HCT116 (cell line): ENCODE data around the gene FCRL2. TPM values are rescaled to one million over a fixed set of nuclear protein-coding genes. Genes with fewer than 3 reads are reported as not detected.

Experiments used
- ATAC-seq: fragments of 200-7000 bp; cut with Tn5 transposase; 2 replicates; pipeline ENCODE4 v1.9.1; 2020; ENCODE audit warnings: mild to moderate bottlenecking, moderate library complexity
- BruUV-seq: library from RNA; stranded (reverse); fragments of 400-500 nt; replicated peaks from 2 replicates; lab custom pipeline; 2021; lab: Mats Ljungman, UMichigan
- CTCF ChIA-PET: fragments of 300-600 bp; sonication (Branson Sonifier 250); formaldehyde crosslinking; loops from one replicate; lab custom pipeline; 2021; ENCODE audit warnings: antibody characterized with exemption; lab: Charles Lee
- POLR2A ChIA-PET: fragments of 300-600, 350-600 bp; sonication (Branson Sonifier 250); formaldehyde crosslinking; loops from one replicate; lab custom pipeline; 2021; ENCODE audit warnings: antibody characterized with exemption; lab: Charles Lee
- RAD21 ChIA-PET, 2 experiments: fragments of 300-600 bp; sonication (Branson Sonifier 250); formaldehyde crosslinking; loops; one replicate each; lab custom pipeline; 2023; ENCODE audit warnings: low total read pairs in 2 of 2; ENCODE audit not compliant: uncharacterized antibody in 2 of 2, unreplicated experiment in 2 of 2, low non-redundant PET in 1 of 2; lab: Charles Lee
- DNase-seq: peaks from one replicate; pipeline ENCODE4 v3.0.0-alpha.2; 2010; ENCODE audit warnings: low read depth, low spot score
- H2AFZ ChIP-seq: fragments of 200-600 bp; shearing (Covaris generic), sonication (generic); 2 replicates; pipeline ENCODE4 v1.6.1; 2017; ENCODE audit warnings: low read depth, mixed run types, mixed read lengths, antibody characterized with exemption, low read length; ENCODE audit not compliant: poor library complexity, severe bottlenecking
- H3K27ac ChIP-seq: 2 replicates; pipeline ENCODE4 v1.5.1; 2012; ENCODE audit warnings: low read depth, low read length
- H3K27me3 ChIP-seq: fragments of 200-600 bp; sonication (generic); 2 replicates; pipeline ENCODE4 v1.6.1; 2016; ENCODE audit warnings: mixed run types, low read length, mixed read lengths; ENCODE audit not compliant: insufficient read depth
- H3K36me3 ChIP-seq, 2 experiments: fragments of 200-500 bp in 1 of 2; fragments of 200-600 bp in 1 of 2; sonication (Bioruptor generic) in 1 of 2; sonication (generic) in 1 of 2; 2 replicates each; pipeline versions ENCODE4 v1.5.1 to v1.6.1; 2014 to 2016; ENCODE audit warnings: low read length in 2 of 2, inconsistent platforms in 1 of 2, mixed read lengths in 1 of 2, mixed run types in 1 of 2; ENCODE audit not compliant: insufficient read depth in 2 of 2, control insufficient read depth in 1 of 2
- H3K4me1 ChIP-seq, 2 experiments: fragments of 200-600 bp in 1 of 2; sonication (generic) in 1 of 2; 2 replicates each; pipeline versions ENCODE4 v1.5.1 to v1.6.1; 2012 to 2017; ENCODE audit warnings: low read length in 2 of 2, inconsistent platforms in 1 of 2, mild to moderate bottlenecking in 1 of 2, mixed read lengths in 1 of 2, mixed run types in 1 of 2, moderate library complexity in 1 of 2; ENCODE audit not compliant: insufficient read depth in 2 of 2, control insufficient read depth in 1 of 2
- H3K4me2 ChIP-seq: fragments of 200-600 bp; sonication (generic); 2 replicates; pipeline ENCODE4 v1.6.1; 2017; ENCODE audit warnings: mixed run types, low read length, mixed read lengths
- H3K4me3 ChIP-seq, 2 experiments: fragments of 200-600 bp in 1 of 2; sonication (generic) in 1 of 2; replicated peaks in 1 of 2; 2 replicates each; pipeline ENCODE4 v1.5.1; 2011 to 2016; ENCODE audit warnings: low read length in 2 of 2, control low read depth in 1 of 2, low read depth in 1 of 2, mild to moderate bottlenecking in 1 of 2, mixed read lengths in 1 of 2, mixed run types in 1 of 2
- H3K79me2 ChIP-seq: fragments of 200-600 bp; sonication (generic); 2 replicates; pipeline ENCODE4 v1.6.1; 2017; ENCODE audit warnings: mild to moderate bottlenecking, mixed run types, low read length, moderate library complexity, mixed read lengths; ENCODE audit not compliant: insufficient read depth
- H3K9ac ChIP-seq: fragments of 200-600 bp; sonication (generic); 2 replicates; pipeline ENCODE4 v1.6.1; 2016; ENCODE audit warnings: low read length, mixed read lengths
- H3K9me2 ChIP-seq: fragments of 200-600 bp; sonication (generic), shearing (Covaris generic); 2 replicates; pipeline ENCODE4 v1.6.1; 2017; ENCODE audit warnings: mixed run types, mild to moderate bottlenecking, moderate library complexity; ENCODE audit not compliant: insufficient read depth
- H3K9me3 ChIP-seq, 2 experiments: fragments of 200-500 bp in 1 of 2; fragments of 200-600 bp in 1 of 2; sonication (Bioruptor generic) in 1 of 2; sonication (generic) in 1 of 2; 2 replicates each; pipeline ENCODE4 v1.6.1; 2014 to 2017; ENCODE audit warnings: low read length in 2 of 2, mixed read lengths in 2 of 2, inconsistent platforms in 1 of 2, low read depth in 1 of 2, mild to moderate bottlenecking in 1 of 2, mixed run types in 1 of 2, moderate library complexity in 1 of 2; ENCODE audit not compliant: control insufficient read depth in 1 of 2, insufficient read depth in 1 of 2
- H4K20me1 ChIP-seq: fragments of 200-600 bp; sonication (generic), shearing (Covaris generic); 2 replicates; pipeline ENCODE4 v1.6.1; 2017; ENCODE audit warnings: mixed run types, mild to moderate bottlenecking, moderate library complexity; ENCODE audit not compliant: insufficient read depth
- CBX3 ChIP-seq: IDR thresholded peaks from 2 replicates; pipeline ENCODE4 v1.6.1; 2012; ENCODE audit warnings: low read depth
- CEBPB ChIP-seq: IDR thresholded peaks from 2 replicates; pipeline ENCODE4 v1.6.1; 2012; ENCODE audit warnings: low read depth
- EGR1 ChIP-seq: IDR thresholded peaks from 2 replicates; pipeline ENCODE4 v1.6.1; 2012; ENCODE audit warnings: low read depth
- FOSL1 ChIP-seq: IDR thresholded peaks from 2 replicates; pipeline ENCODE4 v1.6.1; 2012; ENCODE audit warnings: low read depth
- JUND ChIP-seq: IDR thresholded peaks from 2 replicates; pipeline ENCODE4 v1.6.1; 2012
- POLR2A ChIP-seq: IDR thresholded peaks from 2 replicates; pipeline ENCODE4 v1.7.0; 2011; ENCODE audit warnings: borderline replicate concordance; ENCODE audit not compliant: insufficient read depth, insufficient read length; ENCODE audit errors: extremely low read depth
- POLR2AphosphoS5 ChIP-seq: IDR thresholded peaks from 2 replicates; pipeline ENCODE4 v1.6.1; 2011; ENCODE audit warnings: mild to moderate bottlenecking, low read depth, low read length, moderate library complexity
- RAD21 ChIP-seq: IDR thresholded peaks from 2 replicates; pipeline ENCODE4 v1.6.1; 2012; ENCODE audit warnings: low read depth, mild to moderate bottlenecking
- SIN3A ChIP-seq: IDR thresholded peaks from 2 replicates; pipeline ENCODE4 v1.6.1; 2012; ENCODE audit warnings: low read depth
- SP1 ChIP-seq: IDR thresholded peaks from 2 replicates; pipeline ENCODE4 v1.6.1; 2012; ENCODE audit warnings: low read depth
- TCF7L2 ChIP-seq: IDR thresholded peaks from 2 replicates; pipeline ENCODE4 v1.7.0; 2011; ENCODE audit warnings: borderline replicate concordance, inconsistent platforms; ENCODE audit not compliant: insufficient read depth, insufficient read length; ENCODE audit errors: extremely low read depth
- ZFX ChIP-seq: fragments of 450-650 bp; IDR thresholded peaks from 2 replicates; pipeline ENCODE4 v1.6.1; 2017
- ZNF274 ChIP-seq: fragments of 200-500 bp; sonication (Bioruptor generic); IDR thresholded peaks from 2 replicates; pipeline ENCODE4 v1.6.1; 2014; ENCODE audit warnings: mild to moderate bottlenecking, low read depth, low read length, inconsistent platforms
- intact Hi-C: fragments of 100-400 bp; cut with micrococcal nuclease; formaldehyde crosslinking; loops from 2 replicates; pipeline ENCODE4 v1.10.0; 2022
- total RNA-seq: library from RNA; stranded (reverse); gene quantifications from one replicate; pipeline ENCODE4 v1.2.1, GENCODE V29; 2021; ENCODE audit not compliant: unreplicated experiment
- TF ChIP-seq, protein P1 (sequence below), 3 experiments: fragments of 200-600 bp in 1 of 3; sonication (generic) in 1 of 3; IDR thresholded peaks in 2 of 3; conservative IDR thresholded peaks in 1 of 3; 2 replicates each; pipeline ENCODE4 v1.5.1; 2012 to 2017; ENCODE audit warnings: low read depth in 2 of 3, low read length in 2 of 3, antibody characterized with exemption in 1 of 3, borderline replicate concordance in 1 of 3, control low read depth in 1 of 3, mild to moderate bottlenecking in 1 of 3, mixed read lengths in 1 of 3, mixed run types in 1 of 3, moderate library complexity in 1 of 3; ENCODE audit not compliant: insufficient read depth in 1 of 3
- TF ChIP-seq, protein P2 (sequence below): IDR thresholded peaks from 2 replicates; pipeline ENCODE4 v1.6.1; 2011; ENCODE audit warnings: mild to moderate bottlenecking, low read length, moderate library complexity; ENCODE audit not compliant: insufficient replicate concordance; ENCODE audit errors: extremely low read depth

The FCRL2 gene
- total RNA-seq, 1 experiment from 2014 or later = not detected

DNA sequence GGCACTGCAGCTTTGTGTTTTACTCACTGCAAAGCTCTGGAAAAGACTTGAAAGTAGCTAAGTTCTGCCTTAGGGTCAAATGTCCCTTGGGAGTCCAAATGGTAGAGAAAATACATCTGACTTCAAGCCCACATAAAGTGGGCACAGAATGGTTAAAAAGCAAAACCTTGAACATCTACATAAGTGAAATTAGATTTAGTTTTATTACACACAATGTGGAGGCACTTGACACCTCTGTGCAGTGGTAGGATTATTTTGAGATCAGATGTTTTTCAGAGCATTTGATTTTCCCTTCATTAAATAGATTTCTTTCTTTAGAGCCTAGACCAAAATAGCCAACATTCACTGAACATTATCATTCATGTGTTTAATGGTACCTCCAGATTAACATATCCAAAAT, 65.1 kb downstream of the FCRL2 start (continued):
- TF ChIP-seq CEBPB (no peak), TCF7L2 (no peak), POLR2A (no peak), POLR2AphosphoS5 (no peak), CBX3 (no peak), EGR1 (no peak), JUND (no peak)

DNA sequence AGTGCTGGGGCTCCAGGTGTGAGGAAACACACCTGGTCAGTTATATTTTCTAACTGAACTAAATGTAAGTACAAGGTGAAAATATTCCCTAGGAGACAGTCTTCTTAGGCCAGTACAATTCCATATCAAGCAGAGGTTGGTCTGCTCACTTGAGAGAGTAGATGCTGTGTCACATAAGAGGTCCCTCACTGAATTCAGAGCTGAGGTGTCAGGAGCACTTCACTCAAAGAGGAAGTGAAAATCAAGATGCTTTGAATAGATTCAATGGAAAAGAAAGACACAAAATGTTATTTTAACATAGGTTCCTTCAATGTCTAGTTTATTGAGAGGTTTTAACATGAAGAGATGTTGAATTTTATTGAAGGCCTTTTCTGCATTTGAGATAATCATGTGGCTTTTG, 72.1 kb downstream of the FCRL2 start:
- ATAC-seq (no peak), DNase-seq (no peak)
- RAD21 ChIA-PET = no interaction called here
- BruUV-seq = no TSS peak
- CTCF ChIA-PET = no interaction called here
- Histone ChIP-seq H3K36me3 (no peaks in the 10 kb centered on the region), H3K9ac (no peak overlapping the region), H4K20me1 (no peaks in the 10 kb centered on the region), H2AFZ (no peak overlapping the region), H3K4me2 (no peak overlapping the region), H3K9me3 (no peaks in the 10 kb centered on the region), H3K79me2 (no peaks in the 10 kb centered on the region), H3K4me3 (no peak overlapping the region), H3K27ac (no peak overlapping the region), H3K9me2 (no peaks in the 10 kb centered on the region), H3K4me1 (no peaks in the 10 kb centered on the region), H3K27me3 (peaks cover 29% of the 10 kb centered on the region; the same call in 1 of the 2 replicates)
- intact Hi-C loops = no loop called here
- POLR2A ChIA-PET = no interaction called here
- TF ChIP-seq TCF7L2 = no peak
- no peak for TF ChIP-seq CBX3

DNA sequence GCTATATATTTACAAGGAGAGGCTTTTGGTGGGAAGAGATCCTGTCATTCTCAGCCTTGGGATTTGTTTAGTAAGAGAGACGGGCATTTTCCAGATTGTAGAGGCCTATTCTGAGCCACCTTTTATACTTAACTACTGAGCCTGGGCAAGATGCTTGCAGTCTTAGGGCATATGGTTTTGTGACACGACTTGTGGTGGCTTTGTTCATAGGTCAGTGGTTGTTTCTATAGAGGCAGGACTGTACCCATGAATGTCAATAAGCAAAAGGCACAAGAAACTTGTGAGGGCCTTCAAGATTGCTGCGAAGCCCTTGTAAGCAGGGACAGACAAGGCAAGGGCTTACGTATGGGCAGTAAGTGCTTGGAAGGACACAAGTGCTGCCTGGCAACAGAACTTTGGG, 73.0 kb downstream of the FCRL2 start:
- intact Hi-C loops = no loop called here
- ATAC-seq (no peak), DNase-seq (no peak)
- no peak overlapping the region for H3K4me2 ChIP-seq
- H3K9ac ChIP-seq = no peak overlapping the region
- BruUV-seq = no TSS peak
- no peaks in the 10 kb centered on the region for H3K36me3 ChIP-seq
- H3K4me1 ChIP-seq = no peaks in the 10 kb centered on the region
- ChIA-PET RAD21 (no interaction called here), POLR2A (no interaction called here), CTCF (no interaction called here)
- peaks cover 31% of the 10 kb centered on the region for H3K27me3 ChIP-seq
- no peaks in the 10 kb centered on the region for H3K9me2 ChIP-seq
- no peak overlapping the region for H3K4me3 ChIP-seq
- H3K9me3 ChIP-seq = no peaks in the 10 kb centered on the region
- H3K27ac ChIP-seq = no peak overlapping the region
- H4K20me1 ChIP-seq = no peaks in the 10 kb centered on the region
- no peak overlapping the region for H2AFZ ChIP-seq
- H3K79me2 ChIP-seq = no peaks in the 10 kb centered on the region
- TF ChIP-seq CBX3 (no peak), FOSL1 (no peak), ZNF274 (no peak), SIN3A (no peak), RAD21 (no peak), POLR2A (no peak), JUND (no peak), TCF7L2 (no peak), SP1 (no peak), CEBPB (no peak), ZFX (no peak), EGR1 (no peak)
- TF ChIP-seq, protein P1, sequence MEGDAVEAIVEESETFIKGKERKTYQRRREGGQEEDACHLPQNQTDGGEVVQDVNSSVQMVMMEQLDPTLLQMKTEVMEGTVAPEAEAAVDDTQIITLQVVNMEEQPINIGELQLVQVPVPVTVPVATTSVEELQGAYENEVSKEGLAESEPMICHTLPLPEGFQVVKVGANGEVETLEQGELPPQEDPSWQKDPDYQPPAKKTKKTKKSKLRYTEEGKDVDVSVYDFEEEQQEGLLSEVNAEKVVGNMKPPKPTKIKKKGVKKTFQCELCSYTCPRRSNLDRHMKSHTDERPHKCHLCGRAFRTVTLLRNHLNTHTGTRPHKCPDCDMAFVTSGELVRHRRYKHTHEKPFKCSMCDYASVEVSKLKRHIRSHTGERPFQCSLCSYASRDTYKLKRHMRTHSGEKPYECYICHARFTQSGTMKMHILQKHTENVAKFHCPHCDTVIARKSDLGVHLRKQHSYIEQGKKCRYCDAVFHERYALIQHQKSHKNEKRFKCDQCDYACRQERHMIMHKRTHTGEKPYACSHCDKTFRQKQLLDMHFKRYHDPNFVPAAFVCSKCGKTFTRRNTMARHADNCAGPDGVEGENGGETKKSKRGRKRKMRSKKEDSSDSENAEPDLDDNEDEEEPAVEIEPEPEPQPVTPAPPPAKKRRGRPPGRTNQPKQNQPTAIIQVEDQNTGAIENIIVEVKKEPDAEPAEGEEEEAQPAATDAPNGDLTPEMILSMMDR (IDR thresholded peaks at IDR 0.05 in 2 of 3, conservative IDR thresholded peaks at IDR 0.05 in 1 of 3; ENCODE audit: borderline replicate concordance in 1 of 3, insufficient read depth in 1 of 3, low read depth in 2 of 3, low read length in 2 of 3) = no peak
- TF ChIP-seq, protein P2, sequence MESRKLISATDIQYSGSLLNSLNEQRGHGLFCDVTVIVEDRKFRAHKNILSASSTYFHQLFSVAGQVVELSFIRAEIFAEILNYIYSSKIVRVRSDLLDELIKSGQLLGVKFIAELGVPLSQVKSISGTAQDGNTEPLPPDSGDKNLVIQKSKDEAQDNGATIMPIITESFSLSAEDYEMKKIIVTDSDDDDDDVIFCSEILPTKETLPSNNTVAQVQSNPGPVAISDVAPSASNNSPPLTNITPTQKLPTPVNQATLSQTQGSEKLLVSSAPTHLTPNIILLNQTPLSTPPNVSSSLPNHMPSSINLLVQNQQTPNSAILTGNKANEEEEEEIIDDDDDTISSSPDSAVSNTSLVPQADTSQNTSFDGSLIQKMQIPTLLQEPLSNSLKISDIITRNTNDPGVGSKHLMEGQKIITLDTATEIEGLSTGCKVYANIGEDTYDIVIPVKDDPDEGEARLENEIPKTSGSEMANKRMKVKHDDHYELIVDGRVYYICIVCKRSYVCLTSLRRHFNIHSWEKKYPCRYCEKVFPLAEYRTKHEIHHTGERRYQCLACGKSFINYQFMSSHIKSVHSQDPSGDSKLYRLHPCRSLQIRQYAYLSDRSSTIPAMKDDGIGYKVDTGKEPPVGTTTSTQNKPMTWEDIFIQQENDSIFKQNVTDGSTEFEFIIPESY = no peak
